ENCODE data around the gene SH3YL1.

SH3YL1 gene, protein sequence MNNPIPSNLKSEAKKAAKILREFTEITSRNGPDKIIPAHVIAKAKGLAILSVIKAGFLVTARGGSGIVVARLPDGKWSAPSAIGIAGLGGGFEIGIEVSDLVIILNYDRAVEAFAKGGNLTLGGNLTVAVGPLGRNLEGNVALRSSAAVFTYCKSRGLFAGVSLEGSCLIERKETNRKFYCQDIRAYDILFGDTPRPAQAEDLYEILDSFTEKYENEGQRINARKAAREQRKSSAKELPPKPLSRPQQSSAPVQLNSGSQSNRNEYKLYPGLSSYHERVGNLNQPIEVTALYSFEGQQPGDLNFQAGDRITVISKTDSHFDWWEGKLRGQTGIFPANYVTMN

DNA sequence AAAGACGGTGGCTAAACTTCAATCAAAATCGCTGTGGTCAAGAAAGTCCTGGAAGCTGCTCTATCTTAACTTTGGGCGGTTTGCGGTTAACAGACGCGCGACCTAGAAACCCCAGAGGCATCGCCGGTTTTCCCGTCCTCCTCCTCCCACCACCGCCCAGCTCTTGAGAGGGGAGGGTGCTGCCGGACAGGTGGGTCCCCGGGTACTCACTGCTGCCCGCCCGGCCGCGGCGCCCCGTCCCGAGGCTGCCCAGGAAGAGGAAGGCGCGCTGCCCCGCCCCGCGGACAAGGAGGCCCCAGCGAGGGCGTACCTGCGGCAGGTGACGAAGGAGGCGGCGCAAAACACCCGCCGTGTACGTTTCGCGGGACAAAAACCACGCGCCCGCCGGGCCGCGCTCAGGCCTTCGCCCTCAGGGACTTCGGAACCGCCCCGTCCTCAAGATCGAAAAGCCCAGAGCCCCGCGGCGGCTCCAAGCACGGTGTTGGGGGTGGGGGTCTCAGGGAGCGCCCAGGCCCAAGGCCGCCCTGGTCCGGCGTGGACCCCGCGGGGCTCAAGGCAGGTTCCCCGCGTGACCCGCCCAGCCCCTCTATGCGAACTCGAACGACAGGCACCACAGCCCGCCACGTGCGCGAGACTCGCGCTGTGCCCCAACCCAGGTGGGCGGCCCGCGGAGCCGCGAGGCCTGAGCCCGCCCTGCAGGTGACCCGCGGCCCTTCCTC, at the start of gene SH3YL1:
SH3YL1 (minus strand) TSS at position 259 of the 719 bp plus-strand sequence; CDS start at position 211, 48 bp downstream.
- peak; percentile 57 for DNase-seq

DNA sequence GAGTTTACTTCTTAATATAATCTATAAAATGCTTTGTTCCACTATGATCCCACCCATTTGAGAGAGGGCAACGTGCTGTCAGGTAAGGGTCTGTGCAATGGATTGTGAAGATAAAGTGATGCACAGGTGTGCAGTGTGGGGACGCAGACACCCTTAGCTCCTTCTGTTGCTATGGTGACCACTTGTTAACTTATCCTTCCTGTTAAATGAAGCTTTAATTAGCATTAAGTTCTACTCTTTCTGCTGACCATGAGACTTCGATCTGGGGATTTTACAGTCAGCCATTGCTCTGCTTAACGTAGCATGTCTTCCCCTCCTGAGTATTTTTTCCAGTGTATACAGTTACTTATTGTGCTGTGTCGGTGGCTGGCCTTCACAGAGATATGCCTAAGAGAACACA, 47.2 kb upstream of the SH3YL1 start:
- no peak for DNase-seq

DNA sequence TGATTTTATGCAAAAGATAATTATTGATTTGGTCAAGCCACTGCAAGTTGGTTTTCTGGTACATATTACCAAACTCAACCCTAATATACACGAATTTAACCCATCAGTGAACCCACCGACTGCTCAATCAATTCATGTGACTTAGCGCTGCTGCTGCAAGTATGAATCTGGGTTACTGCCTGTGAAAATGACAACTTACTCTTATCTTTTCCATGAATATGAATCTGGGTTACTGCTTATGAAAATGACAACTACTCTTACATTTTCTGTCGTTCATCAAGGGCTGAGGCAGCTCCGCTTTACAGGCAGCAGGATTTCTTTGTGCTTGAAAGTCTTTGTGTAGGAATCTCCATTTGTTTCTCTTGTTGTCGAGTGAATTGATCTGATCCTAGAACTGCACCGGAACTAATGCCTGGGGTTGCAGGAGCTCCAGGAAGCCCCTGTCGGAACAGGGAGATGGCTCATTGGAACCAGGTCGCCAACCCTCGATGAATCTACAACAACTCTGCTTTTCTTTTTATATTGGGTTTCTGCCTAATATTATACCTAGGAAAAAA, 46.2 kb upstream of the SH3YL1 start:
- peak; percentile 45 for DNase-seq

DNA sequence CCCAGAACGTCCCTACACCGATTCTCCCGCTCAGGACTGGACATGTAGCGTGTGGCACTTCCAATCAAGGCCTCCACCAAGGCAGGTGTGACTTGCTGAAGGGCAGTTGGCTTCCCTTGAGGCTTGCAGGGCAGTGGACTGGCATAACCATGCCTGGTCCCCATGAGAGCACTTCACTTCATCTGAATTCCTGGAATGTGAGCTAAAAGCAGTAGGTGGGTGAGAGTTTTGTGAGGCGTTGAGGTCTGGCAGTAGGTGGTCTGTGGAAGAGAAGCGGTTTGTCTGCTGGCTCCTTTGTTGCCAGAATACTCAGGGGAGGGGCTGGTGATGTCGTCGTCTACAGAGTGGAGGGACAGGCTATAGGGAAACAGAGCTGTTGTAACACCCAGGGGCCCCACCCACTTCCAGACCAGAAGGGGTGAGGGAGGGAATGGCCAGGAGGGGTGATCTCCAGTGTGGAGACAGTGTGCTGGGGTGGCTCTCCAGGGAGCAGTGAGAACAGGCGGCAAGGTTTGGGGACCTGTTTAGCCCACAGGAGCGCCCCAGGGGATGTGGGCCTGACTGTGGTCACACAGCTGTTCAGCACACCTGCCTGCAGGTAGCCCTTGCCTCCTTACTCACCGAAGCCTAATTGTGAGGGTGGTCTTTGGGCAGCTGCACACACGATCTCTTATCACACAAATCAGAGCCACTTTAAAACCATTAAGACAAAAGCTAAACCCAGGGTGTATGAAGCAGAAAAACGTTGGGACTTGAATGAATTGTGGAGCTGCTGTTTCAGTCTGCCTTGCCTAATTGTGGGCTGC, 45.5 kb upstream of the SH3YL1 start:
- peak; percentile 35 for DNase-seq

DNA sequence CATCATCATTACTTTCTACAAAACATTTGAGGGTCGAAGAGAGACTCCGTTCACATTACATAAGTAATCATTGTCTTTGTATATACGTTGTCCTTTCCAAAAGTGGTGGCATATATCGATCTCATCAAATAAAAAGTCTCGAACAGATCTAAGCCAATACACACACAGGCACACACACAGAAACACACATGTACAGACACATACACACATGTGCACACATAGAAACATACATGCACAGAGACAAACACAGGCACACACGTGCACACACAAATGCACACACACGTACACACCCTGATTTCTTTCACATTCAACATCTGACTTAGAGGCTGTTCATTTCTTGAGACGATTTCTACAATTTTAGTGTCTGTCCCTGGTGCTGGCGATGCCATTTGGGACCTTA, 41.5 kb upstream of the SH3YL1 start:
- DNase-seq: no peak

DNA sequence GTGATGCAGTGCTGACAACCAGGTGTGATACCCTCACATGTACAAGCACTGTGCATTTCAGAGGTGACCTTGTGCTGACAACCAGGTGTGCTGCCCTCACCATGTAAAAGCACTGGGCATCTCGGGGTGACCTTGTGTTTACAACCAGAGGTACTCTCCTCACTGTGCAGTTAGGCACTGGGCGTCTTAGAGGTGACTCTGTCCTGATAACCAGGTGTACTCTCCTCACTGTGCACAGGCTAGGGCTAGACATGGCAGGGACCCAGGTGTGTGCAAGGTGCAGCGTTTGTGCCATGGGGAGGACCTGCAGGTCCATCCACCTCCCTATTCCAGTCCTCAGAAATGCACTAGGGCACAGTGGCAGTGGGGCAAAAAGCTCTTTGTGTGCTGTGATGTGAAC, 32.5 kb upstream of the SH3YL1 start:
- DNase-seq: no peak

DNA sequence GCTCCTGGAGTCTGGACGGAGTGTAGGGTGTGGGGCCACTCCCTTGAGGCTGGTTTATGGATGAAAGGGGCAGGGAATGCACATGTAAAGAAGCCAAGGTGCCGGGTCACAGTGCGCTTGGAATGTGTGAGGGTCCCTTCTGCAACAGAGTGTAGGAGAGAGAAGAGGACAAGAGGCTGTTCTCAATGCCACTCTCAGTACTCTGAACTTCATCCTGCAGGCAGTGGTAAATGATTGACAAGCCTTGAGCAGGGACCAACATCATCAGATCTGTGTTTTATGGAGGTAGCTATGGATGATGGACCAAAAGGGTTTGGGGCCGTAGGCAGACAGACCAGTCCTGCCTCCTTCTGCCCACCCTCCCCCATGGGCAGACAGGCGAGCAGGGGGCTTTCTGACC, 31.3 kb upstream of the SH3YL1 start:
- no peak for DNase-seq

DNA sequence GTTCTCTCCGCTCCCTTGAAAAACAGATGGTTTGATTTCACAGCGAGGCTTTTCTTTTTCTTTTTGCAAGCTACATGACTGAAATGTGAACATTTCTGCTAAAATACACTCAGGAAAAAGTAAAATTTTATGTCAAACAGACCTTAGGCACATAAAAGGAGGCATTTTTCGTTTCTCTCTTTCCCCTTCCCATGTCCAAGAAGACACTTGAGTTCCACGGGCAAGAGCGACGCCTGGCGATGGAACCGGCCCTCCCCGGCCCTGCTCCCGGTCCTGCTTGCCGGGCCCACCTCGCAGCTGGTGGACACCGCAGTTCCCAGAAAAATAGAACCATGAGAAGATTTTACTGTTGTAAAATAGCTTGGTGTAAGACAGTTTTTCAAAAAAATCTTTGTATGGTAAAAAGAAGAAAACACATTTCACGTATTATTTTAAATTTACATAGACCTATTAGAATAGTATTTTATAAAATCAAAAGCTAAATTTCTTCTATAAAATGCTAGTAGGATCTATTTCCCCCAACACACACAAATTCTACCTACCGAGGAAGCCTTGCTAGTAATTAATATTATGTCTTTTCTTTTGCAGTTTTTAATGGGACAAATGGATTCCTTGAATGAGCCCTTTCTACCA, 26.4 kb upstream of the SH3YL1 start:
- DNase-seq: peak; percentile 90

DNA sequence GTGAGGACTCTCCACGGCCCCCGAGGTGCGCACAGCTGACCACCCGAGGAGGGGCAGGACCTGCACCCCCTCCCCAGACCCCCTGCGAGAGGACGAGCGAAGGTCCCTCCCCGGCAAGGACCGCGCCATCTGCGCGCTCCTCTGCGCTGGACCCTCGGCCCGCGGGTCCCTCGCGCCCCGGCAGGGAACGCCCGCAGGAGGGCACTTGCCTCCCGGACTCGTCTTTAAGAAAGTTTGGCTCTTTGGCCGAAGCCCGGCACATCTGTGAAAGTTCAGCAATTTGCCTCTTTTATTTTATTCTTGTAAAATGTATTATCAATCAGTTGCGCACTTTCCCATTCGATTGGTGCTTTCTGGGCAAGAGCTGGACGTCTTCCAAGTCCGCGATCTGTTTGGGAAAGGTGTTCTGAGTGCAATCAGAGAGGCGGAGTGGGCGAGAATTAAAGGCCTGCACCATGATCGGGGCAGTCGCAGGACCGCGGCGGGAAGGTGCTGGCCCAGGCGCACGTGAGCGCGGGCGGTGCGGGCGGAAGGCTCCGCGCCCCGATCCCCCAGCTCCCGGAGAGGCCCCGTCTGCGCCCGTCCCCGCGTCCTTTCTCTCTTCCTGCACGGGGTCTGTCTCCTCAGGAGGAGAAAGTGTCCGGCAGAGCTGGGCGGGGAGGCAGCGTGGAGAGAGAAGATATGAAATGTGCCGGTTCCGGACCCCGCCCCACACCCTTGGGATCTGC, 25.7 kb upstream of the SH3YL1 start:
- DNase-seq: peak; percentile 70

DNA sequence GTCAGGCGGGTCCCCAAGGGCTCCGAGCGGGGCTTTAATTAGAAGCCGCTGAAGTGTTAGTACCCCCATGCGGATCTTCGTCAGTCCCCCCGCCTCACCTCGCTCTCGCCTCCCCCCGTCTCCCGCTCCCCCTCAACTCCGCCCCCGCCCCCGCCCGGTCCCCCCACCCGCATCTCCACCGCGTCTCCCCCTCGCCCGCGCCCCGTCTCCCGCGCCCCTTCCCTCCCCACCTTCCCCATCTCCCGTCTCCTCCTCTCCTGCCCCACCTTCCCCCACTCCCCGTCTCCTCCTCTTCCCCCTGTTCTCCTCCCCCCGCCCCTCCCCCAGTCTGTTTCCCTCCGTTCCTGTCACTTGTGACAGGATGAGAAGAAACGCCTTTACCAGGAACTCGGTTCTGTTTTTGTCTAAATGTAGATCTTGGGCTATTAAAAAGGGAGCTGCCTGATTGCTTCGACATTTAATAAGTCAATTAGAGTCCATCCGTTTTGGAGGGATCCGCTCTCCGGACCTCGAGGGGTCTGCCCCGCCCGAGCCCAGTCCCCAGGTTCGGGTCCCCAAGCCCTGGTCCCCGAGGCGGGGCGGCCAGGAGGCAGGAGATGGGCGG, 25.0 kb upstream of the SH3YL1 start:
- DNase-seq: peak; percentile 60

DNA sequence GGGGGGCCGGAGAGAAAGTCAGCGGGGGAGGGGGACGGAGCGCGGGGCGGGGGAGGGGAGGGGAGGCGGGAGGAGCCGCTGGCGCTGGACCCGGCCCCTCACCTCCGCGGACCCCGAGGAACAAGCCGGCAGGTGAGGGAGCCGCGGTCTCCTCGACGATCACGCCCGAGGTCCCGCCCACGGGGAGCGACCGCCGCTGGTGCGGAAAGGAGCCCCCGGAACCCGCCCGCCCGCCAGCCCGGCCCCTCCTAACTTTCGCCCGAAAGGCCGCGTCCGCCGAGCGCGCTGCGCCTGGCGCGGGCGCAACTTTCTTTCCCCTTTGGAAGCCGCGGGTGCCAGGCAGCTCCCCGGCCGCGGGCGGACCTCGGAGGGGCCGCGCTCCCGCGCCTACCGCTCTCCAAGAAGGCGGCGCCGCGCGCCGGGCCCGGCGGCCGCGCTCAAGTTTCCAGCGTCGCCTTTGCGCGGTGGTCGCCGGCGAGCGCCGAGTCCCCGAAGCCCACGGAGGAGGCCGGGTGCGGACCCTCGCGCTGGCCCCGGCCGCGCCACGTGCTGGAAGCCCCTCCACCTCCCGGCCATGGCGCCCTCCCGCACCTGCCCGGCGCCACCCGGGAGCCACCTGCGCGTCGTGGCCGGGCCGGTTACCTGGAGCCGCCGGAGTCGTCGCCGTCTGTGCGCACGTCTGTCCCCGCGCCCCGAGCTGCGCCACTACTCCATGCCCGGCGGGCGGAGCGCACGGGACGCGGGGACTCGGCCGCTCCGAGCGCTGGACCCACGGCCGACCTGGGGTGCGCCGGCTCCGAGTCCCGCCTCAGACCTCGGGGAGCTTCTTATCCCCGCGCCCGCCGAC, 24.3 kb upstream of the SH3YL1 start, which contains the start of gene ALKAL2:
ALKAL2 (minus strand) TSS at position 181 of the 847 bp plus-strand sequence. CDS start 256 bp downstream, outside the sequence.
- peak; percentile 54 for DNase-seq

DNA sequence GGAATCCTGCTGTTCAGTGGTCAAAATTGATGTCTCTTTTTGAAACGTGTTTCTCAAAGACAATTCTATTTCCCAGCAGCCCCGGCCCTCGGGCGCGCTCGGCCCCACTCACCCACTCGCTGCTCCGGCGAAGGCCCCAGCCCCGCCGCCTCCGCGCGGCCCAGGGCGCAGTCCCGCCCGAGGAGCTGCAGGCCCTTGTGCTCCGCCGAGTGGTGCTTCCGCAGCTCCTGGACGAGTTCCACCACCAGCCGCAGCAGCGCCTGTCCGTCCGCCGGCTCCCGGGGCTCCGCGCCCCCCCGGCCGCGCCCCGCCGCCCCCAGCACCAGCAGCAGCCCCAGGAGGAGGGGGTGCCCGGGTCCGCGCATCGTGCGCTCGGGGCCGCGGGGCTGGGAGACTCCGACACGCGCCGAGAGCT, 23.6 kb upstream of the SH3YL1 start:
- peak; percentile 72 for DNase-seq

DNA sequence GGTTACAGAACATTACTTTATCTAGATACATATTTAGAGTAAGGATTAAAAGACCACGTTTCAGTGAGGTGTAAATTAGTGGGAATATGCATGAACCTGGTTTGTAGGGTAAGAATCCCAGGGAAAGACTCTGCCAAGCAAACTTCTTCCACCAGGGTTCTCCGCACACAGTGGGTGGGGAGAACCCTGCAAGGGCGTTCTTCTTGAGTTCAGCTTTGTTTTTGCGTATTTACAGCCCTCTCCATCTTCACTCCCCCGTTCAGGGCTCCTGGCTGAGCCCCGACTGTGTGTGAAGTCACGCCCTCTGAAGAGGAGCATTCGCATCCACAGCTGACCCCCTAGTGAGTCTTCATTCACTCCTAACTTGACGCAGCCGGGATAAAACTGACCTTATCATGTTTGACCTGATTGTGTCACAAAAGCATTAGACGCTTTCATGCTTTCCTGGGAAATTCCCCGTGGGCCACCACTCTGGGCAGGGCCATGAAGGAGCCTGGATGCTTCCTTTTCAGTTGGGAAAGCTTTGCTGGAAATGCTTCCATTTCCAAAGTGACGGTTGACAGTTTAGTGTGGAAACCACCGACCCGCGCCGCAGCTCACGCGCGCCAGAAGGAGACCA, 23.1 kb upstream of the SH3YL1 start:
- DNase-seq: peak; percentile 83

DNA sequence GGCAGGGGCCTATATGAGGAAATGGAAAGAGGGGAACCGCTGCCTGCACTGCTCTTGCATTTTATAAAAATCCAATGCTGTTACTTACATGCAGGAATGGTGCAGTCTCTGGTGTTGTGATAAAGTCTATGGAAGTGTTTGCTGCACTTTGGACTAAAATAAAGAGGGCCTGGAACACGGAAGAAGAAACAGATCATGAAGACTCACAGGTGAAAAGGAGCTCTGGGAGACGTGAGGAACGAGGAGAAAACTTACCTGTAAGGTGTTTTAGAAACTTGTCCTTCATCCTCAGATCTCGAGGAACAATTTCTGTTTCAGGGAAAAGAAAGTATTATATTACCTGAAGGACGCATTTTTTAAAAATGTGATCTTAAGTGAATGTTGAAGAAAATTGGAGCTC, 22.2 kb upstream of the SH3YL1 start:
- no peak for DNase-seq

DNA sequence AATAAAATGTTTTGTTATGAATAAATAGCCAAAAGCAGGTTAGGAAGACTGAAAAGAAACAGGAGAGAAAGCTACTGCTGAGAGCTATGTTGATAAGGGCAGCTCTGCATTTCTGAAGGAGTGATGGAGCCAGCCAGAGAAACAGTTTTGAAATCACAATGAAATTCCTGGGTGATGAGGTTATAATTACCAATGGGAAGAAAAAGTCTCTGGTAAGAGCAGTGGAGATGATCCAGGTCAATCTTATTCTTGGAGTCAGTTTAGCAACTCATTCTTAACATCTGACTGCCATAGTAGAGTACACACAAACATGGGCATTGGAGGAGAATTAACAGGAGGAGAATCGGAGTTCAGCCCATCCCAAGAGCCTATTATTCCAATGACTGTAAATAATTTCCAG, 21.7 kb upstream of the SH3YL1 start:
- DNase-seq: peak; percentile 58

DNA sequence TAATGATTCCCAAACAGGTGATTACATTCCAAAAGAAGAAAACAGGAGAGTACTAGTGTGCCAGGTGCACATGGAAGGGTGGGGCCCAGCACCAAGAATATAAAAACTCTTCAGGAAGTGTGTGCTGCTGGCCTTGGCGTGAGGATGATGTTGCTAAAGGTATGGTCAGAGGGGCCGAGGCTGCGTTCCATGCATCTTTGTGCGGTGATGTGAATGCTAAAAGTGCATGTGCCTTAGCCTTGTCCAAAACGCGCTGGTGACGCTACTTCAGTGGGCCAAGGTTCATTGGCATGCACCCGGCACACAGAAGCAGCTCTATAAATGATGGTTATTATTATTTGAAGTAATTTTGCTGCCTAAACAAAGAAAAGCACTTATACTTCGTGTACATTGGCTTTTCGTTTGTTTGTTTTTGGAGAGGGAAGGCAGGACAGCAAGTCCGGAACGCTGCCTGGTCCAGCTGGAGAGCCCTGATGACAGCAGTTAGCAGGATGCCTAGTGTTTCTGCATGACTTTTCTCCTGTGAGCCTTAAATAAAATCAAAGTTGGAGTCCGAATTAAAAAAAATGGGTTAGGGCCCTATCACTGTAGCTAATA, 21.2 kb upstream of the SH3YL1 start:
- peak; percentile 5 for DNase-seq

DNA sequence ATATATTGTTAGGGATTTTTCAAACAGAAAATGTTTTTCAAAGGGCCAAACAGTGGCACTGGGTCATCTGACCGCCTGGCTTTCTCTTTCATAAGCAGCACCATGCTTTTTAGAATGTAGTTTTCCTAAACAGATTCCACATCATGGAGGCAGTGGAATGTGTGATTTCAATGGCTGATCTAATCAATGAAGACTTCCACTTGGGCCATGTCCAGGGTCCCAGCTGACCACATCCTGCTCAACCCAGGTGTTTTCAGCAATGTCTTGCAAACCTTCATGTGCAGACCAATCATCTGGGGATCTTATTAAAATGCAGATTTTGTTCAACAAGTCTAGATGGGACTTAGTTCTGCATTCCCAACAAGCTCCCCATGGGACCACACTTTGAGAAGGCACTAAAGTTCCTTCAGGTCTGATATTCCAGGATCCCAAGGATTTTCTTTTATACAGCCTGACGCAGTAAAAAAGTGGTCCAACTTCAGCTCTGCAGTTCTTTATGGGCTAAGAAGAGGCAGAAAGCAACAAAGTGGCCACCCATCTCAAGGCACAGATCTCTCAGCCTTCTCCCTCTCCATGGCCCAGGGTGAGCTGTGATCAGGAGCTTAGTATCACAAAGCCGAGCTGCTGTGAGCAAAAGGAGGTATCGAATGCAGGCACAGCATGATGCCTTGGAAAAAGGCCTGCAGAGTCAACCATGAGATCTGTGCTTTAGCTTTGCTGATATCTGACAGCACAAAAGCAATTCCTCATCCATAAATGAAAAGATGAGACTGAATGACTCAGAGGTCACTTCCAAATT, 20.4 kb upstream of the SH3YL1 start:
- no peak for DNase-seq

Measured in eye (tissue), 1 donor.